Epithelial cell of proximal tubule (primary cell): Measurements from ENCODE around the gene LRRC61. TPM values are rescaled to one million over a fixed set of nuclear protein-coding genes. Genes with fewer than 3 reads are reported as not detected.

Source experiments
- DNase-seq: peaks from one replicate; pipeline ENCODE4 v3.0.0-alpha.2; 2011; ENCODE audit warnings: low read depth
- H3K4me3 ChIP-seq: 2 replicates; pipeline ENCODE4 v1.5.1; 2011; ENCODE audit warnings: low read depth, mild to moderate bottlenecking, low read length
- CTCF ChIP-seq: conservative IDR thresholded peaks from 2 replicates; pipeline ENCODE4 v1.5.1; 2012; ENCODE audit warnings: low read depth, mild to moderate bottlenecking, low read length
- total RNA-seq: library from RNA; depleted of rRNA; stranded (reverse); fragments of >200 nt; gene quantifications from 2 replicates; pipeline ENCODE4 v1.2.3, GENCODE V29; 2015

LRRC61 gene
- total RNA-seq, 1 donor from 2014 or later: 60.3 TPM

GRCh38 chr7:150381096-150381495 is 57.9 kb downstream of the LRRC61 start:
- no peak for DNase-seq
- no peak for TF ChIP-seq CTCF
- no peak overlapping the region for H3K4me3 ChIP-seq

GRCh38 chr7:150381785-150382122 is 58.6 kb downstream of the LRRC61 start:
- H3K4me3 ChIP-seq: no peak overlapping the region
- TF ChIP-seq CTCF: no peak
- no peak for DNase-seq

- H3K4me3 ChIP-seq: no peak overlapping the region
- no peak for TF ChIP-seq CTCF
- no peak for DNase-seq
Observed at GRCh38 chr7:150382123-150382843, 59.1 kb downstream of the LRRC61 start.

GRCh38 chr7:150382844-150383225 is 59.7 kb downstream of the LRRC61 start:
- TF ChIP-seq CTCF: no peak
- no peak for DNase-seq
- no peak overlapping the region for H3K4me3 ChIP-seq

- DNase-seq: no peak
Observed at GRCh38 chr7:150383710-150384397, 60.7 kb downstream of the LRRC61 start.

GRCh38 chr7:150384406-150385301 is 61.5 kb downstream of the LRRC61 start:
- H3K4me3 ChIP-seq: no peak overlapping the region
- no peak for TF ChIP-seq CTCF
- DNase-seq: no peak

More at GRCh38 chr7:150383710-150384397, 60.7 kb downstream of the LRRC61 start:
- no peak for TF ChIP-seq CTCF
- H3K4me3 ChIP-seq: no peak overlapping the region
